HepG2 (cell line): ENCODE results near the gene CYBC1. TPM values are rescaled to one million over a fixed set of nuclear protein-coding genes. Genes with fewer than 3 reads are reported as not detected.

Experiments used
- ATF1 ChIP-seq: IDR thresholded peaks from 2 replicates; pipeline ENCODE4 v1.6.1; 2016; ENCODE audit warnings: mild to moderate bottlenecking, control low read depth
- BRCA1 ChIP-seq: sonication (generic); formaldehyde crosslinking; IDR thresholded peaks from 2 replicates; pipeline ENCODE4 v1.4.0; 2020; ENCODE audit warnings: missing genetic modification reagents
- GTF2F1 ChIP-seq: fragments of 150-350 bp; IDR thresholded peaks from 2 replicates; pipeline ENCODE4 v1.6.1; 2014; ENCODE audit warnings: low read length
- IRX3 ChIP-seq: sonication (generic); formaldehyde crosslinking; IDR thresholded peaks from 2 replicates; pipeline ENCODE4 v1.8.1; 2023; ENCODE audit warnings: mild to moderate bottlenecking, low read depth, missing genetic modification reagents, borderline replicate concordance
- MAF1 ChIP-seq: sonication (generic); formaldehyde crosslinking; IDR thresholded peaks from 2 replicates; pipeline ENCODE4 v1.5.0; 2020; ENCODE audit warnings: missing genetic modification reagents, borderline replicate concordance
- MEF2D ChIP-seq: sonication (generic); formaldehyde crosslinking; IDR thresholded peaks from 2 replicates; pipeline ENCODE4 v1.5.1; 2020; ENCODE audit warnings: mild to moderate bottlenecking, missing genetic modification reagents
- NCOA2 ChIP-seq: sonication (generic); formaldehyde crosslinking; IDR thresholded peaks from 2 replicates; pipeline ENCODE4 v1.8.0; 2022; ENCODE audit warnings: inconsistent platforms
- NPAS2 ChIP-seq: sonication (generic); formaldehyde crosslinking; IDR thresholded peaks from 2 replicates; pipeline ENCODE4 v1.8.0; 2022; ENCODE audit warnings: mild to moderate bottlenecking, missing genetic modification reagents, borderline replicate concordance
- NR2C2 ChIP-seq: sonication (generic); formaldehyde crosslinking; IDR thresholded peaks from 2 replicates; pipeline ENCODE4 v1.4.0; 2020; ENCODE audit warnings: missing genetic modification reagents, mild to moderate bottlenecking, moderate library complexity, borderline replicate concordance
- NRL ChIP-seq: sonication (generic); formaldehyde crosslinking; IDR thresholded peaks from 2 replicates; pipeline ENCODE4 v1.5.0; 2020; ENCODE audit warnings: missing genetic modification reagents, mild to moderate bottlenecking, moderate library complexity, borderline replicate concordance
- SIX1 ChIP-seq: sonication (generic); formaldehyde crosslinking; IDR thresholded peaks from 2 replicates; pipeline ENCODE4 v1.4.0; 2020; ENCODE audit warnings: missing genetic modification reagents, borderline replicate concordance
- TEAD2 ChIP-seq: sonication (generic); formaldehyde crosslinking; IDR thresholded peaks from 2 replicates; pipeline ENCODE4 v1.9.0; 2021; ENCODE audit warnings: missing genetic modification reagents
- TP53 ChIP-seq: sonication (generic); formaldehyde crosslinking; conservative IDR thresholded peaks from 2 replicates; pipeline ENCODE4 v1.4.0; 2020; ENCODE audit warnings: missing genetic modification reagents
- ZBTB37 ChIP-seq: sonication (generic); formaldehyde crosslinking; IDR thresholded peaks from 2 replicates; pipeline ENCODE4 v1.4.0; 2020; ENCODE audit warnings: mild to moderate bottlenecking, missing genetic modification reagents
- ZBTB4 ChIP-seq: sonication (generic); formaldehyde crosslinking; IDR thresholded peaks from 2 replicates; pipeline ENCODE4 v1.4.0; 2020; ENCODE audit warnings: missing genetic modification reagents, mild to moderate bottlenecking, borderline replicate concordance
- ZNF235 ChIP-seq: sonication (generic); formaldehyde crosslinking; IDR thresholded peaks from 2 replicates; pipeline ENCODE4 v1.8.1; 2023; ENCODE audit warnings: mild to moderate bottlenecking, missing genetic modification reagents, borderline replicate concordance
- ZNF275 ChIP-seq: sonication (generic); formaldehyde crosslinking; IDR thresholded peaks from 2 replicates; pipeline ENCODE4 v1.8.0; 2022; ENCODE audit warnings: missing genetic modification reagents, mild to moderate bottlenecking, inconsistent platforms, borderline replicate concordance
- ZNF446 ChIP-seq: sonication (generic); formaldehyde crosslinking; IDR thresholded peaks from 2 replicates; pipeline ENCODE4 v1.5.0; 2020; ENCODE audit warnings: mild to moderate bottlenecking, missing genetic modification reagents
- ZNF570 ChIP-seq: sonication (generic); formaldehyde crosslinking; IDR thresholded peaks from 2 replicates; pipeline ENCODE4 v1.4.0; 2020; ENCODE audit warnings: mild to moderate bottlenecking, missing genetic modification reagents, borderline replicate concordance
- ZNF660 ChIP-seq: sonication (generic); formaldehyde crosslinking; IDR thresholded peaks from 2 replicates; pipeline ENCODE4 v1.5.1; 2020; ENCODE audit warnings: mild to moderate bottlenecking, low read depth, missing genetic modification reagents, borderline replicate concordance
- ZNF790 ChIP-seq: sonication (generic); formaldehyde crosslinking; IDR thresholded peaks from 2 replicates; pipeline ENCODE4 v1.8.0; 2022; ENCODE audit warnings: missing genetic modification reagents, mild to moderate bottlenecking, borderline replicate concordance
- polyA plus RNA-seq, 8 experiments: library from polyadenylated mRNA; depleted of rRNA in 3 of 8; stranded (reverse) in 7 of 8; unstranded in 1 of 8; fragments of >200 nt; fragmentation: Illumina TruSeq in 4 of 8; extraction: Trizol in 4 of 8; gene quantifications; 2 replicates each; pipeline versions ENCODE4 v1.2.1 to v1.2.3, GENCODE V29; 2011 to 2016; ENCODE audit warnings: low read depth in 4 of 8, missing spikeins in 1 of 8, mixed read lengths in 1 of 8; ENCODE audit not compliant: insufficient read depth in 1 of 8
- total RNA-seq, 5 experiments: library from RNA; depleted of rRNA; stranded (reverse); fragments of >200 nt; fragmentation: Illumina TruSeq; extraction: Trizol; gene quantifications; 2 replicates each; pipeline ENCODE4 v1.2.3, GENCODE V29; 2016; ENCODE audit warnings: low read depth in 1 of 5
- TF ChIP-seq, protein P1 (sequence below): sonication (generic); formaldehyde crosslinking; IDR thresholded peaks from 2 replicates; pipeline ENCODE4 v1.4.0; 2020; ENCODE audit warnings: missing genetic modification reagents

CYBC1 gene
- total and polyA plus RNA-seq, 2 of the 13 experiments (the other 11 are each of a cell fraction or from before 2014, with no cell fraction given) = 43.4 to 44.1 TPM

- TF ChIP-seq BRCA1 (CRISPR knock-in tag) = peak; percentile 32; the same call in 1 of the 2 replicates
- TF ChIP-seq ATF1 (CRISPR knock-in tag) = no peak
- no peak for TF ChIP-seq ZNF660
- TF ChIP-seq NR2C2 (CRISPR knock-in tag) = no peak
- TF ChIP-seq ZBTB37 (CRISPR knock-in tag) = no peak
- no peak for TF ChIP-seq TP53 (CRISPR knock-in tag)
- TF ChIP-seq, protein P1, sequence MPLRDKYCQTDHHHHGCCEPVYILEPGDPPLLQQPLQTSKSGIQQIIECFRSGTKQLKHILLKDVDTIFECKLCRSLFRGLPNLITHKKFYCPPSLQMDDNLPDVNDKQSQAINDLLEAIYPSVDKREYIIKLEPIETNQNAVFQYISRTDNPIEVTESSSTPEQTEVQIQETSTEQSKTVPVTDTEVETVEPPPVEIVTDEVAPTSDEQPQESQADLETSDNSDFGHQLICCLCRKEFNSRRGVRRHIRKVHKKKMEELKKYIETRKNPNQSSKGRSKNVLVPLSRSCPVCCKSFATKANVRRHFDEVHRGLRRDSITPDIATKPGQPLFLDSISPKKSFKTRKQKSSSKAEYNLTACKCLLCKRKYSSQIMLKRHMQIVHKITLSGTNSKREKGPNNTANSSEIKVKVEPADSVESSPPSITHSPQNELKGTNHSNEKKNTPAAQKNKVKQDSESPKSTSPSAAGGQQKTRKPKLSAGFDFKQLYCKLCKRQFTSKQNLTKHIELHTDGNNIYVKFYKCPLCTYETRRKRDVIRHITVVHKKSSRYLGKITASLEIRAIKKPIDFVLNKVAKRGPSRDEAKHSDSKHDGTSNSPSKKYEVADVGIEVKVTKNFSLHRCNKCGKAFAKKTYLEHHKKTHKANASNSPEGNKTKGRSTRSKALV (CRISPR knock-in tag) = no peak
- peak; percentile 78; the same call in 1 of the 2 replicates for TF ChIP-seq NRL (CRISPR knock-in tag)
- TF ChIP-seq MAF1 (CRISPR knock-in tag) = no peak; the same call in 1 of the 2 replicates
- TF ChIP-seq TEAD2 (CRISPR knock-in tag) = no peak
- TF ChIP-seq SIX1 (CRISPR knock-in tag) = no peak
- no peak for TF ChIP-seq ZNF570 (CRISPR knock-in tag)
- no peak for TF ChIP-seq GTF2F1
- peak; percentile 49; the same call in 1 of the 2 replicates for TF ChIP-seq ZNF275
- TF ChIP-seq ZNF235 (CRISPR knock-in tag) = peak; percentile 89
- no peak for TF ChIP-seq ZBTB4 (CRISPR knock-in tag)
- no peak for TF ChIP-seq MEF2D
- peak; percentile 85 for TF ChIP-seq ZNF446
- TF ChIP-seq NPAS2 = no peak
- no peak; the same call in 1 of the 2 replicates for TF ChIP-seq ZNF790
- TF ChIP-seq NCOA2 (CRISPR knock-in tag) = peak; percentile 54
- peak; percentile 88; the same call in 1 of the 2 replicates for TF ChIP-seq IRX3 (CRISPR knock-in tag)
Observed at GRCh38 chr17:82450357-82451106, at the start of gene CYBC1 (continued).
